ENCODE results near the gene EPB41L5. TPM values are rescaled to one million over a fixed set of nuclear protein-coding genes. Genes with fewer than 3 reads are reported as not detected.

The EPB41L5 gene
- total RNA-seq, 1 donor from 2014 or later = 16.2 TPM

- H3K4me2 ChIP-seq (ENCODE audit: low read length) = no peak overlapping the region
- H3K4me1 ChIP-seq (ENCODE audit: insufficient read depth, low read length) = no peaks in the 10 kb centered on the region
- no peaks in the 10 kb centered on the region for H4K20me1 ChIP-seq (ENCODE audit: insufficient read depth, low read length)
- peaks cover under 1% of the 10 kb centered on the region for H3K79me2 ChIP-seq (ENCODE audit: insufficient read depth, low read length)
- TF ChIP-seq EZH2 (IDR thresholded peaks at IDR 0.05; ENCODE audit: insufficient read depth, low read length) = no peak
- TF ChIP-seq CTCF (IDR thresholded peaks at IDR 0.05; ENCODE audit: insufficient read depth, low read depth, low read length) = no peak
- Mint-ChIP-seq H3K27ac (ENCODE audit: unreplicated experiment) (no peak overlapping the region), H3K9me3 (ENCODE audit: unreplicated experiment) (no peaks in the 10 kb centered on the region), H3K4me3 (ENCODE audit: unreplicated experiment) (no peak overlapping the region), H3K36me3 (ENCODE audit: low read depth, unreplicated experiment) (peaks cover 2% of the 10 kb centered on the region), H3K27me3 (ENCODE audit: low read depth, unreplicated experiment) (no peaks in the 10 kb centered on the region), H3K4me1 (ENCODE audit: low read depth, unreplicated experiment) (no peaks in the 10 kb centered on the region)
- no peak for DNase-seq (ENCODE audit: low read depth)
- no peak overlapping the region for H2AFZ ChIP-seq (ENCODE audit: low read depth, low read length)
- no peak for FAIRE-seq
- no peaks in the 10 kb centered on the region for H3K27me3 ChIP-seq (ENCODE audit: insufficient read depth, low read length)
- H3K27ac ChIP-seq (ENCODE audit: low read depth, low read length) = no peak overlapping the region
- no peaks in the 10 kb centered on the region for H3K9me3 ChIP-seq (ENCODE audit: insufficient read depth, low read depth, low read length)
- H3K36me3 ChIP-seq (ENCODE audit: insufficient read depth, low read length) = no peaks in the 10 kb centered on the region
- H3K4me3 ChIP-seq (ENCODE audit: insufficient read depth, low read depth, low read length) = no peak overlapping the region
- no peak overlapping the region for H3K9ac ChIP-seq (ENCODE audit: low read length)
These were observed 19.4 kb downstream of the EPB41L5 start for GRCh38 chr2:120032297-120032696.

- no peak for DNase-seq (ENCODE audit: low read depth)
- Histone ChIP-seq H3K4me1 (ENCODE audit: insufficient read depth, low read length) (no peaks in the 10 kb centered on the region), H3K79me2 (ENCODE audit: insufficient read depth, low read length) (no peaks in the 10 kb centered on the region), H3K27ac (ENCODE audit: low read depth, low read length) (no peak overlapping the region), H3K27me3 (ENCODE audit: insufficient read depth, low read length) (no peaks in the 10 kb centered on the region), H4K20me1 (ENCODE audit: insufficient read depth, low read length) (no peaks in the 10 kb centered on the region), H3K4me2 (ENCODE audit: low read length) (no peak overlapping the region), H2AFZ (ENCODE audit: low read depth, low read length) (no peak overlapping the region), H3K9me3 (ENCODE audit: insufficient read depth, low read depth, low read length) (no peaks in the 10 kb centered on the region), H3K36me3 (ENCODE audit: insufficient read depth, low read length) (no peaks in the 10 kb centered on the region), H3K4me3 (ENCODE audit: insufficient read depth, low read depth, low read length) (no peak overlapping the region), H3K9ac (ENCODE audit: low read length) (no peak overlapping the region)
- TF ChIP-seq CTCF (IDR thresholded peaks at IDR 0.05; ENCODE audit: insufficient read depth, low read depth, low read length) = no peak
- no peak for TF ChIP-seq EZH2 (IDR thresholded peaks at IDR 0.05; ENCODE audit: insufficient read depth, low read length)
- Mint-ChIP-seq H3K4me1 (ENCODE audit: low read depth, unreplicated experiment) (no peaks in the 10 kb centered on the region), H3K36me3 (ENCODE audit: low read depth, unreplicated experiment) (peaks cover 2% of the 10 kb centered on the region), H3K9me3 (ENCODE audit: unreplicated experiment) (no peaks in the 10 kb centered on the region), H3K27me3 (ENCODE audit: low read depth, unreplicated experiment) (no peaks in the 10 kb centered on the region), H3K27ac (ENCODE audit: unreplicated experiment) (no peak overlapping the region), H3K4me3 (ENCODE audit: unreplicated experiment) (no peak overlapping the region)
- no peak for FAIRE-seq
These were observed 21.1 kb downstream of the EPB41L5 start for GRCh38 chr2:120034027-120034426.

GRCh38 chr2:120034621-120035020 lies 21.7 kb downstream of the EPB41L5 start:
- Histone ChIP-seq H3K4me1 (ENCODE audit: insufficient read depth, low read length) (no peaks in the 10 kb centered on the region), H3K36me3 (ENCODE audit: insufficient read depth, low read length) (no peaks in the 10 kb centered on the region), H3K9ac (ENCODE audit: low read length) (no peak overlapping the region), H3K27ac (ENCODE audit: low read depth, low read length) (no peak overlapping the region), H3K4me2 (ENCODE audit: low read length) (no peak overlapping the region), H3K4me3 (ENCODE audit: insufficient read depth, low read depth, low read length) (no peak overlapping the region), H3K79me2 (ENCODE audit: insufficient read depth, low read length) (no peaks in the 10 kb centered on the region), H2AFZ (ENCODE audit: low read depth, low read length) (no peak overlapping the region), H3K9me3 (ENCODE audit: insufficient read depth, low read depth, low read length) (no peaks in the 10 kb centered on the region), H3K27me3 (ENCODE audit: insufficient read depth, low read length) (no peaks in the 10 kb centered on the region), H4K20me1 (ENCODE audit: insufficient read depth, low read length) (no peaks in the 10 kb centered on the region)
- H3K4me3 Mint-ChIP-seq (ENCODE audit: unreplicated experiment) = no peak overlapping the region
- no peak for FAIRE-seq
- H3K9me3 Mint-ChIP-seq (ENCODE audit: unreplicated experiment) = no peaks in the 10 kb centered on the region
- H3K27me3 Mint-ChIP-seq (ENCODE audit: low read depth, unreplicated experiment) = no peaks in the 10 kb centered on the region
- DNase-seq (ENCODE audit: low read depth) = no peak
- H3K27ac Mint-ChIP-seq (ENCODE audit: unreplicated experiment) = no peak overlapping the region
- no peaks in the 10 kb centered on the region for H3K4me1 Mint-ChIP-seq (ENCODE audit: low read depth, unreplicated experiment)
- H3K36me3 Mint-ChIP-seq (ENCODE audit: low read depth, unreplicated experiment) = peaks cover 2% of the 10 kb centered on the region
- TF ChIP-seq EZH2 (IDR thresholded peaks at IDR 0.05; ENCODE audit: insufficient read depth, low read length) (no peak), CTCF (IDR thresholded peaks at IDR 0.05; ENCODE audit: insufficient read depth, low read depth, low read length) (no peak)
